GM19397 (cell line): ENCODE data around the gene GUCA1A.

ENCODE experiments used
- ATAC-seq: cut with Tn5 transposase; IDR thresholded peaks from one replicate; pipeline ENCODE4 v1.9.1; 2021; ENCODE audit warnings: mild to moderate bottlenecking, moderate library complexity; ENCODE audit not compliant: unreplicated experiment

The GUCA1A gene

DNA sequence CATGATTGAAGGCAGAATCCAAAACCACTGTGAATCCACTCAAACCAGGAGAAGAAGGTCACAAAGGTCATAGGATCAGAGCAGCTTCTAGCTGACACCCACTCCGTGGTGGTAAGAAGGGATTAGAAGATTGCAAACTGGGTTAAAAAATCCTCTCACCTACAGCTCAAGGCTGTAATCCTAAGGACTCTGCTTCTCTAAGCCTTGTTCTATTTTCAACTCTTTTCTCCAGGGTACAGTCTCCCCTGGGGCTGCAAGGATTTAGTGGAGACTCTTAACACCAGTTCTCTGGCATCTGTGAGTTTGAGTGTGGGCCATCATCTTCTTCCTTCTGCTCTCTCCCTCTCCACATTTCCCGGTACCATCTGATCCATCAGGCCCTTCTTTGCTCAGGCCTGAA lies at the start of gene GUCA1A:
GUCA1A (plus strand) TSS at position 264 of the 400 bp plus-strand sequence. CDS start 250 bp downstream, outside the sequence.
- ATAC-seq, result no peak

DNA sequence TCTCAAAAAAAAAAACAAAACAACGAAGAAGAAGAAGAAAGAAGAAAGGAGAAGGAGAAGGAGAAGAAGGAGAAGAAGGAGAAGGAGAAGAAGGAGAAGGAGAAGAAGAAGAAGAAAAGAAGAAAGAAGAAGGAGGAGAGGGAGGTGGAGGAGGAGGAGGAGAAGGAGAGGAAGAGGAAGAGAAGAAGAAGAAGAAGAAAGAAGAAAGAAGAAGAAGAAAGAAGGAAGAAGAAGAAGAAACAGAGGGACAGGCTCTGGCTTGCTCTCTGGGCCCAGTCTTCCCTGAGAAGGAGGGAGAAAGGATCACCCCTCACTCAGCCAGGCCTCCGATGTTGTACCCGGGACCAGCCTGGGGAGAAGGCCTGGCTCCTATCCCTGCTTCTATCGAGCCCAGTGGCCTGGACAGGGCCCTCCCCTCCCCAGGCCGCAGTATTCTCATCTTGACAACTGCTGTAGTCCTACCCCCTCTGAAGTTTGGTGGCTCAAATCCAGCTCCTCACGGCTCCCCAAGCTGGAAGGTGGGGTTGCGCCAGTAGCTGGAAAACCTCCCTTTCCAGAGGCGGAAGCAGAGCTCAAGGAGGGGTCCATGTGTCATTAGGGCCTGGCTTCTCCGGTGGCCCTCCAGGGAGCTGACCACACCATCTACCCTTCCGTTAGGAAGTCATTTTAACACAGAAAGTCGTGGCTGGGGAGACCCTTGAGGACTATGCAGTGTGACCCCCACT lies 49.6 kb upstream of the GUCA1A start:
- no peak for ATAC-seq

DNA sequence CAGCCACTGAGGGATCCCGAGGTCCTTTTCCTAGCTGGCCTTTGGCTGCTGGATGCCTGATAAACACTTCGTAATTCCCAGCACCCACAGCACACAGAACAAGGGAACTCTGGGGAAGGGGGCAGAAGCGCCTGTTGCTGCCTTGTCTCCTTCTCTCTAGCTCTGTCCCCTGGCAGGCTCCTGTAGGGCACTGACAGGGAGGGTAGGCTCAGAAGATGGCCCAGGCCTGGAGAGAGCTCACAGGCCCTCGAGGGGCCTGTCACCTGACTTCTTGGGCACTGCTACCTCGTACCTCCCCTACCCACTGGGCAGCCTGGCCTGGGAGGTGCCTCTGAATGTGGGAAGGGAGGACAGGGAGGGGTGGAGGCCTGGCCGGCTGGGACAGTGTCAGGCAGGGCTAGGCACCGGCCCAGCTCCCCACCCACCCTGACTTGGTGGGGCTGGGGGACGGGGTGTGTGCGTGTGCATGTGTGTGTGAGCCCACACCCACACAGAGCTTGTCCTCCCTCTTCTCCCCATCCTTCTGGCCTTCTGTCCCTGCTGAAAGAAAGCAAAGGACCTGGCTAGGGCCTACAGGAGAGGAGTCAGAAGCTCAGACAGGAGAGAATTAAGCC lies 48.8 kb upstream of the GUCA1A start:
- no peak for ATAC-seq

DNA sequence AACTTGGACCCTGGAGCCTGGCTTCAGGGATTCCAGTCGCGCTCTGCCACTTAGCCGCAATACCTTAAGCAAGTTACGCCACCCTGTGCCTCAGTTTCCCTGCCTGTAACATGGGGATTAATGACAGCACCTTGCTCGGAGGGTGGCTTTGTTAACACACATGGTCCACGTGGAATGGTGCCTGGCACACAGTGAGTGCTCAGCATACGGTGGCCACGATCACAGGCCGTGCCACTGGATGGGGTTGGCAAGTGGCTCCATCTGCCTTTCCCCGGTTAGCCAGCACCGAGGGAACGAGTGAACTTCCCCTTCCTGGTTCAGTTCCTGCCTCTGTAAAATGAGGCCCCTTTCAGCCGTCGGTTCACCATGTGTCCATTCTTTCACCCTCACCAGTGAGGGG lies 47.9 kb upstream of the GUCA1A start:
- no peak for ATAC-seq

- no peak for ATAC-seq
These were observed 47.5 kb upstream of the GUCA1A start for GRCh38 chr6:42125663-42126062.

DNA sequence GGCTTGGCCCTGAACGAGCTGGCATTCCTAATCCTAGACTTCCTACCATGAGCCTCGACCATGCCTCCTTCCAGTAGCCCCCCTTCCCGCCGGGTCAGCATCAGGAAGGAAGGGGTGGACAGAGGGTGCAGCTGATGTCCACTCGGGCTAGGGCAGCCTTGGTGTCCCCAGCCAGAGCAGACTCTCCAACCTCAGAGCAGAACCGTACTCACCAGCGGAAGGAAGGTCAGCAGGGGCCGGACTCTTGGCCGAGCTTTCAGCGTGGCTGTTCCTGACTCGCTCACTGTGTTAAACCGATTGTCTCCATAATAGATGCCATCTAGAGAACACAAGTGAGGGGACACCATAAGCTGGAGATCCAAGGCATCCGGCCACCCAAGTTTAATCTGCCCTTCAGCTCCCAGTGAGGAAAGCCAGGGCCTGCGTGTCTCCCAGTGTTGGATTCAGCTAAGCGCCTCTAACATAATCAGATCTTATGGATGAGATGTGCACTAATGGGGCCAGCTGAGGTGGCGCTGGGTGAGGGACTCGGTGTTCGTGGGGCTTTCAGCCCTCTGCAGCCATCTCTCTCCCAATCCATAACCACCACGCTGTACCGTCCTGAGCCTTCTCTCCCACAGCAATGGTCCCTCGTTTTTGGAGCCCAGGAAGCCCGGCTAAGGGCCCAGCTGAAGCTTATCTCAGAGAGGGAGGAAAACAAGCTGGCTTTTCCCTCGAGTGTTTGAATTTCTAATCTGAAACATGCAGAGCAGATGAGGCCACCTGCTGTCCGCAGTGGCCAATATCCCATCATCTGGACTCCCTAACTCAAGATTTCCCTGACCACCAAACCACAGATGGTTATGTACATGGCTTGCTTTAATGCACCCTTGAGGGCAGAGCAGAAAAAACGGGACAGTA lies 44.5 kb upstream of the GUCA1A start:
- no peak for ATAC-seq

DNA sequence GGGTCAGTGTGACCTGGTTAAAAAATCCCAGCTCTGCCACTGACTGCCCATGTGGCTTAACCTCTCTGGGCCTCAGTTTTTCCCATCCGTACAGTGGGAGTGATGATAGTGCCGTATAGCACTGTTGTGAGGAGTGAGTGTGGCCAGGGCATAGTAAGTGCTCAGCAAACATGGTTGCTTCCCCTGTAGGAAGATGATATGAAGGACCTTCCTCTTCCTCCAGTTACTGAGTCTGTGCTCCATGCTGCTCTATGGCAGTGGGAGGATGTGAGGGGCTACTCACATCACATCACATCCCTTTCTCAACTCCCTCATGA lies 43.8 kb upstream of the GUCA1A start:
- no peak for ATAC-seq

DNA sequence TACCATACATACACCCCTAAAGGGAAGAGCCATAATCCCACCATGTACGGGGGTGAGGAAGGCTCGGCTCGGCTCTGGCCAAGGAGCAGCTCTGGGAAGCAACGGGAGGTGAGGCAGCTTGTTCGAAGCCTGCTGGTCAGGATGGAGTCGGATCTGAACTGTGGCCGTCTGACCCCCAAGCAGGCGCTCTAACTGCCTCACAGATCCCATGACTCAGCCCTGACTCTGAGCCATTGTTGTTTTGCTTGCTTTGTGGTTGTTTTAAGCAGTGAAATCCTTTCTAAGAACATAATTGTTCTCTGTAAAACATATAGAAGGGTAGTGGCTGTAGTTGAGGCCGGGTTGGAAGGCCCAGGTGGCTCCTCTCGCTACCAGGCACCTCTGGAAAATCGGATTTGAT lies 41.6 kb upstream of the GUCA1A start:
- ATAC-seq, result no peak

- no peak for ATAC-seq
These were observed 39.2 kb upstream of the GUCA1A start for GRCh38 chr6:42133926-42134325.

DNA sequence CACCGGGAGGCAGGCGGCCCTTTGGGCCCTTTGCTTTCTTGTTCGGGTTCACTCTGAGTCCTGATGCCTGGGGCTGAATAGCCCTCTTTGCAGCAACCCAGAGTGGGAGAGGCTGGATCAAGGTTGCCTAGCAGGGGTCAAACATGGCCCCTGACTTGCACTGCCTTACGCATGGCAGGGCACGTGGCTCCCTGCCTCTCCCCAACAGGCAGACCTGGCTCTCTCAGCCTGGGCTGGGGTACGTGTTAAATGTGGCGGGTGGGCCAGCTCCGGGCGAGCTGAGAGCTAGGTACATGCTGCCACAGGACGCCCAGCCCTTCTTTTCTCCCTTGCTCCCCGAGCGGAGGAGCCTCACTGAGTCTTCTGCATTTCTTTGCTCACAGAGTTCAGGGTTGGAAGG lies 38.0 kb upstream of the GUCA1A start:
- ATAC-seq, result no peak

- ATAC-seq, result no peak
These were observed 37.4 kb upstream of the GUCA1A start for GRCh38 chr6:42135722-42136121.

GRCh38 chr6:42136508-42137193 lies 36.5 kb upstream of the GUCA1A start:
- ATAC-seq, result no peak

DNA sequence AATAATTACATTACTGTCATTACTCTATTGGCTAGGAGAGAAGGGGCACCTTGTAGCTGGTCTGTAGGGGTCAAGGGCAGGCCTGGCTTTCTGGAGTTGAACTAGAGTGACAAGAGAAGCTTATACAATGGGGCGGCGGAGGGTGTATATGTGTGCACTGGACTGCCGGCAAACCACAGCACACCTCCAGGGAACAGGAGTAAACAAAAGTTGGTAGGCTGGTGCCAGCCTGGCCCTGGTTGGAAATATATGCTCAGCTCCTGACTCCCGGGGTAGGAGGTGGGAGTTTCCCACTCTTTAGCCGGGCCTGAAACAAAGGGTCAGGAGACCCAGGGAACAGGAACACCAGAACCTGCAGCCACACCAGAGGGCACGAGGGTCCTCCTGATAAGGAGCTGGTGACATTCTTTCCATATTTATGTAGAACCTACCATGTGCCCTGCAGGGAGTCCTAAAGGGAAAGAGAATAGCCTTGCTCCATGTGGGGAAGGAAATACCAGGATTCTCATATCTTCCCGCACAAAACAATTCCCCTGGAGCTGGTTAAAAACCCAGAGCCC lies 35.9 kb upstream of the GUCA1A start:
- no peak for ATAC-seq

- no peak for ATAC-seq
These were observed 35.0 kb upstream of the GUCA1A start for GRCh38 chr6:42138190-42138589.

- no peak for ATAC-seq
These were observed 34.2 kb upstream of the GUCA1A start for GRCh38 chr6:42138630-42139619.

- ATAC-seq, result no peak
These were observed 33.1 kb upstream of the GUCA1A start for GRCh38 chr6:42140032-42140431.

- ATAC-seq, result no peak
These were observed 32.2 kb upstream of the GUCA1A start for GRCh38 chr6:42140756-42141602.

DNA sequence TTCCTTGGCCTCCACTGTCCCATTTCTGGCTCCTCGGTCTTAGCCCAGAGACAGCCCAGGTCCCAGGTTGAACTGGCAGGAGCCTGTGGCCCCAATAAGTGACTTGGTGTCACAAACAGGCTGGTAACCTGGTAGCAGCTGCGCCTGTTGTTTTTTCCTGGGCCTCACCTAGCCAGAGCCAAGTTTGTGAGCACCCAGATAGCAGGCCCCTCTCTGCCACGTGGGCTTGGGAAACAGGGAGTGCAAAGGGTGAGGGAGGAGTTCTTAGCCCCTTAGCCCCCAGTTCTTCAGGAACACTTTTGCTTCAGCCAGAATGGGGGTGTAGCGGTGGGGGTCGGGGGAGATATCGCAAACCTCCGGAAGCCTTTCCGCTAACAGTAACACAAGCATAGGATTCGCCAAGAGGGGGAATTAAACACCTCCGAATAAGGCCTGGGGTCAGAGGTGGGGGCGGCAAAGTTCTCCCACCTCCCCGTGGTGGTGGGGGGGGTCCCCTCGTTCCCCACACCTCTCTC lies 31.5 kb upstream of the GUCA1A start:
- ATAC-seq, result no peak
